SK-N-SH (cell line): ENCODE measurements around the gene ALDH16A1.

Experiments
- CTCF ChIP-seq: fragments of 200-600 bp; sonication (generic); IDR thresholded peaks from 2 replicates; pipeline ENCODE4 v1.6.1; 2017; ENCODE audit warnings: antibody characterized with exemption, mild to moderate bottlenecking, moderate library complexity
- EZH2phosphoT487 ChIP-seq: fragments of 200-600 bp; sonication (generic); IDR thresholded peaks from 2 replicates; pipeline ENCODE4 v1.6.1; 2017; ENCODE audit warnings: low read depth, mixed run types, mild to moderate bottlenecking, antibody characterized with exemption, moderate library complexity, borderline replicate concordance
- FOXJ3 ChIP-seq: sonication (generic); formaldehyde crosslinking; IDR thresholded peaks from 2 replicates; pipeline ENCODE4 v1.5.1; 2020; ENCODE audit warnings: mild to moderate bottlenecking, missing genetic modification reagents
- NFIC ChIP-seq: IDR thresholded peaks from 2 replicates; pipeline ENCODE4 v1.4.0; 2012; ENCODE audit warnings: borderline replicate concordance
- POLR2AphosphoS5 ChIP-seq: IDR thresholded peaks from 2 replicates; pipeline ENCODE4 v1.6.1; 2012; ENCODE audit warnings: low read depth, low read length
- REST ChIP-seq: IDR thresholded peaks from 2 replicates; pipeline ENCODE4 v1.6.1; 2012; ENCODE audit warnings: mild to moderate bottlenecking, low read depth, low read length, moderate library complexity
- RFX5 ChIP-seq: IDR thresholded peaks from 2 replicates; pipeline ENCODE4 v1.6.1; 2012; ENCODE audit warnings: mild to moderate bottlenecking, improper control_type of control experiment, low read length
- SIN3A ChIP-seq: IDR thresholded peaks from 2 replicates; pipeline ENCODE4 v1.6.1; 2012; ENCODE audit warnings: low read depth, mild to moderate bottlenecking, low read length, moderate library complexity, borderline replicate concordance
- TEAD4 ChIP-seq: IDR thresholded peaks from 2 replicates; pipeline ENCODE4 v1.4.0; 2012; ENCODE audit warnings: mild to moderate bottlenecking, borderline replicate concordance; ENCODE audit not compliant: insufficient read depth
- TF ChIP-seq, protein P1 (sequence below): IDR thresholded peaks from 2 replicates; pipeline ENCODE4 v1.4.0; 2012; ENCODE audit warnings: low read depth, borderline replicate concordance

DNA sequence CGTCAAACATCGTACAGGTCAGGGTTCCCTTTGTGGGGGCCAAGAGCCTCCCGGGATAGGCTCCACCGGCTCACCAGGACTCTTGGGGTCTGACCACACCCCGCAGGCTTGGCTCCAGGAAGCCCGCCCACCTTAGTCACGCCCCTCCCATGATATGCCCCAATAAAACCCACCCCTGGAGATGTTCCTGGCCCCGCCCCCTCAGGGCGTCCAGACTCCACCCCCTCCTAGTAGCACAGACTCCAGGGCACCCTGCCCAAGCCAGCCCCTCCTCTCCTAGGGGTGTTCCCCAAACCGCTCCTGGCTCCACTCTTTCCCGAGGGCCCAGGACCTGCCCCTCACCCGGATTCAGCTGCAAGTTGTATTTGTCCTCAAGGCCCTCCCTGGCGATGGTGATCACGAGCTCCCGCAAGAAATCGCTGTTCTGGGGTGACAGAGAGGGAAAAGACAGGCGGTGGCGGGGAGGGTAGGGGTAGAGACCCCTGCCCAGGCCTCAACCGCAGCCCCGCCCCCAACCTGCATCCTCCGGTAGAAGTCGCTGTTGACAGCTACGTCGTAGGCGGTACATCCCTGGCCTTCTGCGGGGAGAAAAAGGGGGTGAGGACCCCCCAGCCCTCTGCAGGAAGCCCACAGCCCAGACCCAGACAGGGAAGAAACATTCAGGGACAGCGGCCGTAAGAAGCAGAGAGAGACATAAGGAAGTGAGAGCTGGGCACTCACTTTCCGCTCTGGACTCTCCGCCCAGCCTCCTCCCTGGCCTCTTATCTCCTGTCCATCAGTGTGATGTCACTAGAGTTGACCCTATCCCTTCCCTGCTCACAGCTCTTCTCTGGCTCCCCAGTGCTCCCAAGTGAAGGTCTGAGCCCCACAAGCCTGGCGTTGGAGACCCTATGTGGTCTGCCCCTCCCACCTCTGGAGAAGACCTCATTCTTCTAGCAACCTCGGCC, 5.3 kb upstream of the ALDH16A1 start:
- TF ChIP-seq NFIC (no peak), FOXJ3 (CRISPR knock-in tag) (no peak), POLR2AphosphoS5 (no peak), TEAD4 (no peak), SIN3A (no peak), RFX5 (no peak), CTCF (no peak), EZH2phosphoT487 (no peak), REST (no peak)
- TF ChIP-seq, protein P1, sequence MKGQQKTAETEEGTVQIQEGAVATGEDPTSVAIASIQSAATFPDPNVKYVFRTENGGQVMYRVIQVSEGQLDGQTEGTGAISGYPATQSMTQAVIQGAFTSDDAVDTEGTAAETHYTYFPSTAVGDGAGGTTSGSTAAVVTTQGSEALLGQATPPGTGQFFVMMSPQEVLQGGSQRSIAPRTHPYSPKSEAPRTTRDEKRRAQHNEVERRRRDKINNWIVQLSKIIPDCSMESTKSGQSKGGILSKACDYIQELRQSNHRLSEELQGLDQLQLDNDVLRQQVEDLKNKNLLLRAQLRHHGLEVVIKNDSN = no peak
